ENCODE measurements around the gene FOXC1. TPM values are rescaled to one million over a fixed set of nuclear protein-coding genes. Genes with fewer than 3 reads are reported as not detected.

FOXC1 gene
- total and polyA plus RNA-seq, 10 of the 15 experiments (the other 5 are each of a cell fraction or from before 2014, with no cell fraction given) = 0.13 to 1.5 (median 0.48) TPM; not detected in 2

DNA sequence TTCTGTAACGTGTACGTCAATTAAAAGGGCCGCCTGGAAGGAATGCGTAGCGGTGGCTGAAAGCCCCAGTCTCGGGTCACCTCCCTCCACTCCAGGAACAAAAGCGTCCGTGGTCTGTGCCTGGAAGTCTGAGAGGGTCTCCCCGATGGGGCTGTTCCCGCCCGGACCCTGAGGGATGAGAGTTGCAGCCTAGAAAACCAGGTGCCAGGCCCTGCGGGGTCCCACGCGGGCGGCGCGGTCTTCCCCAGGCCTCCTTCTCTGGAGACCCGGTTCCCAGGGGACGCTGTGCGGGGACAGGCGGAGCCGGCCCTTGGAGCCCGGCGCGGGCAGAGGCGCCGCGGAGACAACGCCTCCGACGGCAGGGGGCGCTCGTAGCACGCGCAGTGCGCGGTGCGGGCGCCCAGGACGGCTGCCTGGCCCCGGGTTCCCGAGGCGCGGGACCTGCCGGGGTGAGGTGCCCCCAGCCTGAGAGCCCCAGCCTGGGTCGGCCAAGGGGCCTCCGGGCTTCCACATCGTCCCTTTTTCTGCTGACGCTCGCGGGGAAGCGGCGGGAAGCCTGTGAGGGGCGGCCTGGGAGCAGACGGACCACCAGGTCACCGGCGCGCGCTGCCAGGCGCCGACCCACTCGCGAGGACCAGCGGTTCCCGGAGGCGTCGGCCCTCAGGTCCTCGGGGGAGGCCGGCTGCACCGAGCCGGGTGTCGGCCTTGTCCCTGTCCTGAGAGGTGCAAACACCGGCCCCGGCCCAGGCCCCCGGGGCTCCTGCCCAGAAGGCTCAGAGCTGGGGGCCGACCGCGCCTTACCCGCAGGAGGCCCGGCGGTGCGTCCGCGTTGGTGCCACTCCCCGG lies 5.3 kb upstream of the FOXC1 start (continued):
- TF ChIP-seq, protein P1, sequence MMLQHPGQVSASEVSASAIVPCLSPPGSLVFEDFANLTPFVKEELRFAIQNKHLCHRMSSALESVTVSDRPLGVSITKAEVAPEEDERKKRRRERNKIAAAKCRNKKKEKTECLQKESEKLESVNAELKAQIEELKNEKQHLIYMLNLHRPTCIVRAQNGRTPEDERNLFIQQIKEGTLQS (IDR thresholded peaks at IDR 0.05; ENCODE audit: borderline replicate concordance, extremely low read depth, low read depth, low read length) = no peak
- TF ChIP-seq GABPA (IDR thresholded peaks at IDR 0.05; ENCODE audit: low read depth) (no peak), GATAD2B (conservative IDR thresholded peaks at IDR 0.05; ENCODE audit: low read depth) (0 out of 2 replicates have a peak, but pooled peaks have one; percentile 26), BRCA1 (IDR thresholded peaks at IDR 0.05; ENCODE audit: low read depth, low read length) (no peak), SMARCA5 (IDR thresholded peaks at IDR 0.05) (0 out of 2 replicates have a peak, but pooled peaks have one; percentile 46), RBBP5 (conservative IDR thresholded peaks at IDR 0.05) (no peak), SMC3 (IDR thresholded peaks at IDR 0.05; ENCODE audit: borderline replicate concordance, low read length) (peak; percentile 95)

DNA sequence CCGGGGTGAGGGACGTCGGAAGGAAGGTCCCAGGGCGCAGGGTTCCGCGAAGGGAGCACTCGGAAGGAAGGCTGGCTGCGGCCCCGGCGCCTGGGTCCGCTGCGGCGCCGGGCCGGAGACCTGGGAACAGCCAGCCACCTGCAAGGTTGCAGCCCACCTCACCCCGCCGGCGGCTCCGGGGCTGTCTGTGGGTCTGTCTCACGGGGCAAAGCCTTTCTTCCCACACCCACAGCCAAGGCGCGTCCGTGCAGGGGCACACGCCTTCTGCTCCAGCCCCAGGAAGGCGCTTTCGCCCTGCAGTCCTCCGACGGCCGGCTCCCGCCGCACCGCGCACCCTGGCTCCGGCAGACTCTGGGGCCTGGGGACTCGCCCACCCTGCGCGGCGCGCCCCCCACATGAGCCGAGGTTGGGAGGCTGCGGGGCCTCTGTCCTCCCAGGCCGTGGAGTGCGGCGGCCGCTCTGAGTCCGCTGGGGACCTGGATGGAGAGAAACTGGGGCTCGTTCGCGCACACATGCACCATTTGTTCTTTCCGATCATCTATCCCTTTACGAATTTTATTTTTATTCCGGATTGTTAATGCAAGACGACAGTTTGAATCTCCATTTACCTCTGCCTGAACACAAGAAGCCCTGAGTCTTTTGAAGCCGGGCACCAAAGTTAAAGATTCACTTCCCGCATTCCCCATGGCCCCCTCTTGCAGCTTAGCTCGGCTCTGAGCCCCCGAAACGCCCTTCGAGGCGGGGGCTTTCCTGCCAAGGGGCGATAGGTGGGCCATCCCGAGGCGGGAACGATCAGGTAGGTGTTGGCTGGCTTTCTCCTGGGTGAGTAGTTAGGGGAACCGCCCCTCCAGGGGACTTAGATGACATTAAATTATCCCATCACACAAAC lies 4.5 kb upstream of the FOXC1 start:
- no TSS peak for BruUV-seq (replicated peaks)
- FAIRE-seq (no peak), DNase-seq (ENCODE audit: low read depth, low spot score) (no peak), ATAC-seq (no peak)
- Histone ChIP-seq H3K9ac (ENCODE audit: control insufficient read depth, insufficient read depth, low read length) (no peak overlapping the region), H3K4me1 (ENCODE audit: control insufficient read depth, insufficient read depth, low read length) (peaks cover 10% of the 10 kb centered on the region), H3K4me2 (ENCODE audit: control insufficient read depth, insufficient read depth) (peak overlapping the region; percentile 77), H2AFZ (ENCODE audit: control insufficient read depth, low read depth, low read length) (no peak overlapping the region), H3K36me3 (ENCODE audit: control insufficient read depth in 2 of 2, insufficient read depth in 2 of 2, low read length in 1 of 2) (no peaks in the 10 kb centered on the region), H3K4me3 (no peak overlapping the region), H3K79me2 (ENCODE audit: control insufficient read depth, insufficient read depth, low read length) (no peaks in the 10 kb centered on the region), H3K27ac (ENCODE audit: control insufficient read depth, insufficient read depth) (no peak overlapping the region), H3K27me3 (replicated peaks in 1 of 2; ENCODE audit: control insufficient read depth in 2 of 2, insufficient read depth in 2 of 2, low read length in 1 of 2) (peaks cover 29 to 49% of the 10 kb centered on the region in 2 experiments), H4K20me1 (ENCODE audit: control insufficient read depth, insufficient read depth) (0 out of 2 replicates have a peak, but pooled peaks cover 3% of the 10 kb centered on the region), H3K9me3 (replicated peaks; ENCODE audit: control insufficient read depth, insufficient read depth, low read length) (no peaks in the 10 kb centered on the region)
- CTCF ChIA-PET = interaction anchor here (0.7 to 3.4 kb wide), 10 partner anchors 9 to 749 kb away, joined by 3 to 25 read pairs (median 3); no protein-coding TSS in a partner anchor
- in situ Hi-C loops (cut with MboI) = loop anchor here (5.0 kb wide), 1 partner anchor 587 kb away; no protein-coding TSS in a partner anchor
- WGBS (ENCODE audit: insufficient coverage, insufficient replicate concordance, low lambda C conversion rate, missing lambda C conversion rate) = 13% methylated on average over 53 of the region's 65 CpGs
- RAD21 ChIA-PET (ENCODE audit: unreplicated experiment) = interaction anchor here (0.7 kb wide), 1 partner anchor 499 kb away, joined by 3 read pairs; no protein-coding TSS in a partner anchor
- peak; percentile 47 for TF ChIP-seq SUZ12 (IDR thresholded peaks at IDR 0.05; ENCODE audit: unreplicated experiment)
- no peak for TF ChIP-seq KLF5 (IDR thresholded peaks at IDR 0.05; ENCODE audit: partially characterized antibody)
- TF ChIP-seq PAX5 (IDR thresholded peaks at IDR 0.05; ENCODE audit: borderline replicate concordance, low read depth, low read length) = no peak
- POLR2A ChIA-PET = no interaction called here
- SMC1A ChIA-PET (ENCODE audit: uncharacterized antibody, unreplicated experiment) = interaction anchor here (1.0 to 2.1 kb wide), 4 partner anchors 164 to 587 kb away, joined by 3 to 16 read pairs (median 4); no protein-coding TSS in a partner anchor
- intact Hi-C loops (cut with micrococcal nuclease; ENCODE audit: unreplicated experiment) = loop anchor here (2.0 to 10.0 kb wide), 2 partner anchors 170 to 750 kb away; no protein-coding TSS in a partner anchor

Data from GM12878 (cell line).